Kidney tubule cell (primary cell): ENCODE results near the gene TMEM150B.
A peak's percentile ranks its signal among the peaks of the same experiment; 100 is the strongest.

ENCODE experiments used
- DNase-seq: peaks from one replicate; pipeline ENCODE4 v3.0.0-alpha.2; 2018; ENCODE audit warnings: low spot score

TMEM150B gene, protein sequence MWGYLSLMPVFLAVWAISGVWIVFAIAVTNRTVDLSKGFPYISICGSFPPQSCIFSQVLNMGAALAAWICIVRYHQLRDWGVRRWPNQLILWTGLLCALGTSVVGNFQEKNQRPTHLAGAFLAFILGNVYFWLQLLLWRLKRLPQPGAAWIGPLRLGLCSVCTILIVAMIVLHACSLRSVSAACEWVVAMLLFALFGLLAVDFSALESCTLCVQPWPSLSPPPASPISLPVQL

DNA sequence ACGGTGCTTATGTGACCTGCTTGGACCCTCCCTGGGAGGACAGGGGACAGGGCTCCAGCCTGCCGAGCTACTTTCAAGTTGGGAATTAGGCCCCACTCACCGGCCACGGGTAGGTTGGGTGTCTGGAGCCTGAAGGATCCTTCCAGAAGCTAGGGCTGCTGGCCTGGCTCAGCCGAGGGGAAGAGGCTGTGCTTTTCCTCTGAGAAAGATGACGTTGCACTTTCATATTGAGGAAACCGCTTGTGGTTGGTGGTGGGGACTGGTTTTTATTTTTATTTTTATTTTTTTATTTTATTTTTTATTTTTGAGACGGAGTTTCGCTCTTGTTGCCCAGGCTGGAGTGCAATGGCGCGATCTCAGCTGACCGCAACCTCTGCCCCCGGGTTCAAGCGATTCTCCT lies at the start of gene TMEM150B:
Gene TMEM150B, minus strand, starts transcription at position 170 of the 400 bp plus-strand sequence. CDS start 4,305 bp downstream, outside the sequence.
- no peak for DNase-seq

DNA sequence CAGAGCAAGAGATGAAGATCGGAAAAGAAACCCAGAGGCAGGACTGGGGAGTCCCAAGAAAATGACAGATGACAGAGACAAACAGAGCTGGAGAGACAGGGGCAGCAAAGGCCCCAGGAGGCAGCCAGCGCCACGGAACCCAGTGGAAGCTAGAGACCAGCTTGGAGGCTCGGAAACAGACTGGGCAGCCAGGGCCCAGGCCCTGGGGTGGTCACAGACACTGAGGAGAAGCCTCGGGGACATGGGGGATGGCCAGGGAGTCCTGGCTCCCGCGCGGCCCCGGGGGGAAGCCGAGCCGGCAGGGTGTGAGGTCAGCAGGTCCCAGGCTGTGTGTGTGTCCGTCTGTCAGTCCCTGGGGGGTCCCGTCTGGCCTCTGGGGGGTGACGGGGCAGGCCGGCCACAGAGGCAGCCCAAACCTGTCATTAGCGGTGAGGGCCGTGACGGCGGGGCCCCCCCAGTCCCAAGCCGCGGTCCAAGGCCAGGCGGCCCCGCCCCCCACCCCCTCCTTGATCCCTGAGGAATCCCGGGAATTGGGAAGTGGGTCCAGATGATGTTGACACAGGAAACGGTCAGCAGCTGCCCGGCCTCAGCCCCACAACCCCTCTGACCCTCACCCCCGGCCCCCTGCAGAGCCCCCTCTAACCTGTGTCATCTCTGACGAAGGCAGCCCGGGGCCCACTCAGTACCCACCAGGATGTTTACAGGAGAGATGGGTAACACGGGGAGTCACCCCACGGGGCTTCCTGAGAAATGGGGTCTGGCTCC lies 49.0 kb upstream of the TMEM150B start:
- peak; percentile 85 for DNase-seq

DNA sequence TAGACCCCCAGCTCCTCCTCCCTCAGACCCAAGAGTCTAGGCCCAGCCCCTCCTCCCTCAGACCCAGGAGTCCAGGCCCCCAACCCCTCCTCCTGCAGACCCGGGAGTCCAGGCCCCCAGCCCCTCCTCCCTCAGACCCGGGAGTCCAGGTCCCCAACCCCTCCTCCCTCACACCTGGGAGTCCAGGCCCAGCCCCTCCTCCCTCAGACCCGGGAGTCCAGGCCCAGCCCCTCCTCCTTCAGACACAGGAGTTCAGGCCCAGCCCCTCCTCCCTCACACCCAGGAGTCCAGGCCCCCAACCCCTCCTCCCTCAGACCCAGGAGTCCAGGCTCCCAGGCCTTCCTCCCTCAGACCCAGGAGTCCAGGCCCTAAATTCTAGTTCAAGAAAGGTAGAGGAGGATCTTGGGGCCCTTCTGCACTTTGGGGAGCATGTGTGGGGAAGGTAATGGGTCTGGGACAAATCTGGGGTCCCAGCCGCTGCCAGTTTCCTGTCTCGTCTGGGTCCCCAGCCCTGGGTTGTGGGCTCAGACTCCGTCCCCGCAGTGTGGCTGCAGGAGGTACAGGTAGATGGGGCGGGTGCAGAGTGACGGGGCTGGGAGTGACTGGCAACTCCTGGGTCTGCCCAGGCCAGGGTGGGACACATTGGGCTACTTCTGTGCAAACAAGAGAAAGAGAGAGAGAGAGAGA lies 48.3 kb upstream of the TMEM150B start:
- DNase-seq = peak; percentile 54

DNA sequence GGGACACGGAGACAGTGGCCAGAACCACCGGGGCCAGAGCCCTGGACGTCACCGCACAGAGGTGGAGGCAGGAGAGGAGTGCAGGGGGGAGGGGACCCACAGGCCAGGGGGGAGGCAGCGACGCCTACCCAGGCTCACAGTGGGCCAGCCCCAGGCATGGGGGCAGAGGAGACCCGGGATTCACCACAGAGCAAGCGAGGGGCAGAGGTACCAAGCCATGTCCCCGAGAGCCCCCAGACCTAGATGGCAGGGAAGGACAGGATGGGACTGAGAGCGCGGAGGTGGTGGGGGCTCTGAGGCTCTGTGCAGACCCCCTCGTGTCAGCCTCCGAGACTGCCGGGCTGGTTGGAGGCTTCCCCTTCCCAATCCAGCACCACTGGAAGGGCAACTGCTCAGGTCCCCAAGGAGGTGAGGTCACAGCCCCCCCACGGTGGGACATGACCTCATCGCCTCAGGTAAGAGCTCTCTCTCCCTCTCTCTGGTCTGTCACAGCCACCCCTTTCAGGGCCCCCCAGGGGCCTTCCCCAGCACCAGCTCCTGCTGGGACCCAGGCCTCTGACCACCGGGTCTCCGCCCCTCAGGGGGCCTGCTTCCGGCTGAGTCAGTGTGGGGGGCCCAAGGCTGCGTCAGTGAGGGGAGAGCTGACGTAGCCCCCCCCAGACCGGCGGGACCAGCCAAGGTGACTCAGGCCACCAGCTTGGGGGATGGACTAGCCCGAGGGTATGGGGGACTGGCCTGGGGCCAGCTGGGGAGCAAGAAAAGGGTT lies 47.4 kb upstream of the TMEM150B start:
- DNase-seq = peak; percentile 89

DNA sequence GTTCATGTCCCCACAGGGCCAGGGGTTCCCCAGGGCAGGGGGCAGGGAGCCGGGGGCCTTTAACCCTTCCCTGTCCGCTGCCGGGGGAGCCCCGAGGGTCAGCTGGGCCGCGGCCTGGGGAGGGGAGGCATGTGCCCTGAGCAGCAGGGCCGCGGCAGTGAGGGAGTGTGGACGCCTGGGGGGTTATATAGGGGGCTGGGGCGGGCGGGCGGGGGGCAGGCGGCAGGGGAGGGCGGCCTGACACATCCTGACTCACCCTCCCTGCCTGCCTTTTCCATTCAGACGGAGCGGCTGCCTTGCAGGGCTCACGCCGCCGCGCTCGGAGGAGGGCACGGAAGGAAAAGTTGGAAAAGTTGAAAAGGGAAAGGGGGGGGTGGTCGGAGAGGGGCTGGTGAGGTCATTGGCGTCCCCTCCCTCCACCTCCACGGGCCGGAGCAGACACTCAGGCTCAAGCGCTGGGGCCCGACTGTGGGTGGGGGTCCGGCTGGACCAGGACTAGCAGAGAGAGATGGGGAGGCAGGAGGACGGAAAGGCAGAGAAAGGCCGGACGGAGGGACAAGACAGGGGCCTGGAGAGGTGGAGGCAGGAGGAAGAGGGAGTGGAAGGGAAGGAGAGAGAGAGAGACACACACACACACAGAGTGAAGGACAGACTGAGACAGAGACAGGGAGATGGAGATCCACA lies 45.3 kb upstream of the TMEM150B start, which contains the start of gene IL11:
Gene IL11, minus strand, starts transcription at position 159 of the 684 bp plus-strand sequence. Its CDS starts 153 bp downstream, at position 6.
- DNase-seq = peak; percentile 87

DNA sequence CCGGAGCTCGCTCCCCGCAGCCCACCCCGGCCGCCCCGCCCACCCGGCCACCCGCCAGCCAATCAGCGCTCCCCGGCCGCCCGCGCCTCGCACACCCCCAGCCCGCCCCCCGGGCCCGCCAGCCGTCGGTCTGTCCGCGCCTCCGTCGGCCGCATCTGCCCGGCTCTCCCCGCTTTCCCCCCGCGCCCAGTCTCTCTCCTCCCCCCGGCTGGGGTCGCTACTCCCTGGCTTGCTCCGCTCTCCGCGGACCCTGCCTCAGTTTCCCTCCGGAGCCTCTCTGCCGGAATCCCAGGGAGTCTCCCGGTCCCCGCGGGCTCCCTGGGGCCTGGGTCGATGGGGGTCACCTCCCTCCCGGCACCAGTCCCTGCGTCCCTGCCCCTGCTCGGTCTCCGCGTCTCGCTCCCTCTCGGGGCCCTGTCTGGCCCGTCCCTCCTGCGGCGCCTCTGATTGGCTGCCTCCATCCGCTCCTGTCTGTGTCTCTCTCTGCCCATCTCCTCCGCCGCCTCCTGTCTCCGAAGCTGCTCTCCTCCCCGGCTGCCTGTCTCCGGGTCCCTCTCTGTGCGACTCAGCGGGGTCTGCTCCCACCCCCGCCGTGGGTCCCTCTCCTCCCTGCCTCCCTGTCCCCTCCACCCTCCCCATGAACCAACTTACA lies 44.6 kb upstream of the TMEM150B start:
- DNase-seq = peak; percentile 74

DNA sequence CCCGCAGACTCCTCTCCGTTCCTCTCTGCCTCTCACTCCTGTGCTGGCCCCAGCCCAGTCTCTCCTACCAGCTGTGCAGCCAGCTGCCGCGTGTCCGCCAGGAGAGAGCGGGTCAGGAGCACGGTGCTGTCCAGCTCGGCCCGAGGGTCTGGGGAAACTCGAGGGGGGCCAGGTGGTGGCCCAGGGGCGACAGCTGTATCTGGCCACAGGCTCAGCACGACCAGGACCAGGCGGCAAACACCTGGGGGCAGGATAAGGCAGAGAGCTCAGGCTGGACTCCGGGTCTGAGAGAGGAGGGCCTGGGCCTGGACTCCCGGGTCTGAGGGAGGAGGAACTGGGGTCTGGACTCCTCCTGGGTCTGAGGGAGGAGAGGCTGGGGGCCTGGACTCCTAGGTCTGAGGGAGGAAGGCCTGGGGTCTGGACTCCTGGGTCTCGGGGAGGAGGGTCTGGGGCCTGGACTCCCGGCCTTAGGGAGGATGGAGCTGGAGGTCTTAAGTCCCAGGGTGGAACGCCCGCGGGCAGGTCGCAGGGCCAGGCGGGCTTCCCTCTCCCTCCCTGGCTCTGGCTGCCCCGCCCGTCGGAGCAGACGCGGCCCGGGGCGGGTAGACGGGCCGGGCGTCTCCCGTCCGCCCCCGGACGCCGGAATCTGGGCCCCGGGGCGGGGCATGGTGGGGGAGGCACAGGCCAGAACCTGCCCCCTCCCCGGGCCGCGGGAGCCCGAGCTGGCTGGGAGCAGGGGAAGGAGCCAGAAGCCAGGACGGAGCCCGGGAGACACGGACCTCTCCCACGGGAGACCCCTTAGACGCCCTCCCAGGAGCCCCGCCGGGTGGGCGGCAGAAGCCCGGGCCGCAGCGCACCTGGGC lies 43.8 kb upstream of the TMEM150B start:
- peak; percentile 63 for DNase-seq

DNA sequence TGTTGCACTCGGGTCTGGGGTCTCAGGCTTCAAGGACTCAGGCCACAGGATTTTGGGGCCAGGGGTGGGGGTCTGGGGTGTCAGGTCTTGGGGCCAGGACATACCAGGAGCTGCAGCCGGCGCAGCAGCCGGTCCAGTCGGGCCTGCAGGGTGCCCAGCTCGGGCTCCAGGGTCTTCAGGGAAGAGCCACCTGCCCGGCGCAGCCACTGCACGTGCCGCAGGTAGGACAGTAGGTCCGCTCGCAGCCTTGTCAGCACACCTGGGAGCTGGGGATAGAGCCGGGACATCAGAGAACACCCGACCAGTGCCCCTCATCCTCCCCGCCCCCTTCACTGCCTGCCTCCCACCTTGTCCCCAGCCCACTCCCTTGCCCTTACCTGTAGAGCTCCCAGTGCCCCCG lies 43.0 kb upstream of the TMEM150B start:
- no peak for DNase-seq

DNA sequence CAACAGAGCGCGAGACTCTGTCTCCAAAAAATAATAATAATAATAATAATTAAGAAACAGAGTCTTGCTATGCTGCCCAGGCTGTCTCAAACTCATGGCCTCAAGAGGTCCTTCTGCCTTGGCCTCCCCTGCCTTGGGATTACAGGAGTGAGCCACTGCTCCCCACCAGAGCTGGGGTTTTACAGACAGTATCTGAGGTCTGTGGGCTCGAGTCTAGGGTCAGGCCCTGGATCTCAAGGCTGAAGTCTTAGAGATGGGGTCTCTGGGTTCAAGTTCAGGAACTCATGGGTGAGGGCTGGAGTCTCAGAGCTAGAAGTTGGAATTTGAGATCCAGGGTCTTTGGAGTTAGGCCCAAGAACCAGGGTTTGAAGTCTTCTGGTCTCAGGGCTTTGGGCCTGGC lies 41.6 kb upstream of the TMEM150B start:
- DNase-seq = no peak

DNA sequence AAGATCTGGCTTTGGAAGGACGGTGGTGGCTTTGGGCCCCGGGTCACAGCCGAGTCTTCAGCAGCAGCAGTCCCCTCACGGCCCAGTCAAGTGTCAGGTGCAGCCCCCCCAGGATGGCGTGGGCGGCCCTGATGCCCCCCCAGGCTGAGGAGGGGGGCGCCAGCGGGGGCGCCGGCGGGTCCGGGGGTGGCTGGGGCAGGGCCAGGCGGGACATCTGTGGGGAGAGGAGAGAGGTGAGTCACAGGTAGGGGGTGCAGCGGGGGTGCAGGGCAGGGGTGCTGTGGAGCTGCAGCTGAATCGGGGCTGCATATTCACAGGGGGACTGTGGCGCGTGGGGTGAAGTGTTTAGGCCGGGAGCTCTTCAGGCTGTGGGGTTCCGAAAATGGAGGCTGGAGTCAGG lies 40.8 kb upstream of the TMEM150B start:
- no peak for DNase-seq

DNA sequence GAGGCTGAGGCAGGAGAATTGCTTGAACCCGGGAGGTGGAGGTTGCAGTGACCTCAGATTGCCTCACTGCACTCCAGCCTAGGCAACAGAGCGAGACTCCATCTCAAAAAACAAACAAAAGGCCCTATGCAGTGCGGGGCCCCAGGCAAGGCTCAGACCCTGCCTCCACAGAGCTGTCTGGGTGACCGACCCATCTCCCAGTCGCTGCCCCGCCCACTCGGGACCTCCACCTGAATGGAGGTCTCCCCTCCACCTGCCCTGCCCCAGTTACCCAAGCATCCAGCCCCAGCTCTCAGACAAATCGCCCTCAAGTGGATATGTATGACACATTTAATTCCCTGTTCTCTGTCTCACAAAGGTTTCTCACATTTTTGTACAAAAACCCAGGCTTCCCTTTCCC lies 40.1 kb upstream of the TMEM150B start:
- no peak for DNase-seq

DNA sequence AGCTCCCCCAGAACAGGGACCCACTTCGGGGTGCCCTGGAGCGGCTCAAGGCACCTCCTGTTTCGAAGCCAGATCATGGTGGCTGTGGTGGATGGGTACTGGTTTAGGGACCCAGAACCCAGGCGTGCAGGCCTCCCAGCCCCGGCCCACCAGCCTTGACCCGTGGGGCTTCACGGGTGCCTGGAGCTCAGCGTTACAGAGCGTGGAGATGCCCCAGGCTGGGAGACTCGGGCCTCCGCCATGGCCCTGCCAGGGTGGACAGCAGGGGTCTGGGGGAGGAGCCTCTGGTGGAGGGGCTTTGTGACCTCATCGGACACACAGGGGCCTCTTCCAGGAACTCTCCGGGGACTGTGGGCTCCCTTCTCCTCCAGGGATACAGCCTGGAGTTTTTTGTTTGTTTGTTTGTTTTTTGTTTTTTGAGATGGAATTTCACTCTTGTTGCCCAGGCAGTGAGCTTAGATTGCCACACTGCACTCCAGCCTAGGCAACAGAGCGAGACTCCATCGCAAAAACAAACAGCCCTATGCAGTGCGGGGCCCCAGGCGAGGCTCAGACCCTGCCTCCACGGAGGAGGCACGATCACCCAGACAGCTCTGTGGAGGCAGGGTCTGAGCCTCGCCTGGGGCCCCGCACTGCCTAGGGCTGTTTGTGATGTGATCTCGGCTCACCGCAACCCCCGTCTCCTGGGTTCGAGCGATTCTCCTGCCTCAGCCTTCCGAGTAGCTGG lies 38.0 kb upstream of the TMEM150B start, which contains the start of gene GARIN5B:
Gene GARIN5B, minus strand, starts transcription at position 271 of the 727 bp plus-strand sequence. Its CDS starts 194 bp downstream, at position 77.
- DNase-seq = peak; percentile 28

DNA sequence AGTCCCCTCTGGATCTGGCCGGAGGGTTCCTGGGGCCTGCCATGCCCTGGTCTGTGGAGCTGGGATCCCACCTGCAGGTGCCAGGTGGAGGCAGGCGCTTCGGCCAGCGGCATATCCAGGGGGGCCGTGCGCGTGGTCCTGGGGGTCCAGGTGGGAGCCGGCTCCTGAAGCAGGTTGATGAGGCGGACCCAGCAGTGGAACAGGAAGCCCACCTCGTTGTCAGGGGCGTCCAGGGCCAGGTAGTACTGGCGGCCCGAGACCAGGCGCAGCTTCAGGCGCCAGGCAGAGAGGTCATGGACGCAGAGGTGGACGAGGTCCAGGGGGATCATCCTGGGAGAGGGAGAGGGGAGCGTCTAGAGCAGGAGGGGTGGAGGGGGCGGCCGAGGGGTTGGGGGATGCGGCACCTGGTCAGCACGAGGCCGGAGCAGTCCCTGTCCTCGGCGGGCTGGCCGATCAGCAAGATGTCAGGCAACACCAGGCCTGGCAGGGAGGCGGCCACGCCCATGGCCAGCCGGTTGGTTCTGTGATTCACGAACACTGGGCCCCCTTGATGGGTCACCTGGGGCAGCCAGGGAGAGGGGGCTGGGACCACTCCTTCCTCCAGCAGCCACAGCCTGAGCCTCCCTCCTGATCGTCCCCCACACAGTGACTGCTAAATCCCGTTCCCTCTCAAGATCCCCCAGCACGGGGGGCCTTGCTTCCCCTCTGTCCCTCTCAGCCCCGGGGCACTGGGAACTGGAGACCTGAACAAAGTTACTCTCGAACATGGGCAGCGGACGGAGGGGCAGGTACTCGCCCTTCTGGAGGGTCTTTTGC lies 37.2 kb upstream of the TMEM150B start:
- DNase-seq = no peak

DNA sequence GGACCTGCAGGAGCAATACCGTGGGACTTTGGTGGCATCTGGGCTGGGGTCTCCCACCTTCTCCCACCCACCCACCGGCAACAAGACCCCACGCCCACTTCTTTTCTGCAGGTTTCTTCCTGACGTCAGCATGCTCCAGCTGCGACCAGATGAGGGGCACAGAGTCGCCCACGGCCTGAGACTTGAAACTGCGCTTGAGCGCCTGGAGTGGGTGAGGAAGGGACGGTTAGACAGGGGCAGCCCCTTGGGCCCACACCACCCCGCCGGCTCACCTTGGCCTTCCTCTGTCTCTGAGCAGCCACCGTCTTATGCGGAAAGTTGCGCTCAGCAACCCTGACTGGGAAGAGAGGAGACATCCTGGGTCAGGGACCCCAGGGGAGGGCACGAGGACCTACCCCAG lies 35.8 kb upstream of the TMEM150B start:
- no peak for DNase-seq

DNA sequence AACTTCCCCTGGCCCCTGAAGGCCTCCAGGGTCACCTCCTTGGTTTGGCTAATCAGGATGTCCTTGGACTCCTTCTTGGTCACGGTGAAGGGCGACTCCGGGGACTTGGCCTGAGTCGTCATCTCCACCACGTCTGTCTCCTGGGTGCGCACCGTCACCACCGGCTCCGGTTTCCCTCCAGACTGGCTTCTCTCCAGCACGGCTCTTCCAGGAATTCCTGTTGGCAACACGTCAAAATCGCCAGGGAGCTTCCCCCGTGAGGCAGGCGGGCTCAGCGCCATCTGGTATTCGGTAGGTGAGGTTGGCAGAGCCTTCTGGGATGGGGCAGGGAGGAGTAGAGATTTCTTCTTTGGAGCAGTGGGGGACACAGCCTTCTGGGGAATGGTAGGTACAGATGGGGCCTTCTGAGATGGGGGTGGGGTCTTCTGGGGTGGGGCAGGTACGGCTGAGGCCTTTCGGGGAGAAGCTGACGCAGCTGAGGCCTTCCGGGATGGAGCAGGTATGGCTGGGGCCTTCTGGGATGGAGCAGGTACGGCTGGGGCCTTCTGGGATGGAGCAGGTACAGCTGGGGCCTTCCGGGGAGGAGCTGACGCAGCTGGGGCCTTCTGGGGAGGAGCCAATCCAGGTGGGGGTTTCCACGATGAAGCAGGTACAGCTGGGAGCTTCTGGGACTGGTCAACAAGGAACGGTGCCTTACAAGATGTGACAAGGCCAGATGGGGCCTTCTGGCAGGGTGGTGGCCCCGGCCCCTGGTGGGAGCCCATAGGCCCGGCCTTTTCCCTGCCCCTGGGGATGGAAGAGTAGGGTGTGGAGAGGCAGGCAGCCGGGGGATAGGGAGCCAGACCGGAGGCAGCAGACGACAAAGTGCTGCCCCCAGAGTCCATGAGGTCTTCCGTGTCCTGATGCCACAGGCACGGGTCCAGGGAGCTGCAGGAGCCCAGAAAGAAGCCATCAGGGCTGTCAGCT lies 34.1 kb upstream of the TMEM150B start:
- DNase-seq = peak; percentile 34

DNA sequence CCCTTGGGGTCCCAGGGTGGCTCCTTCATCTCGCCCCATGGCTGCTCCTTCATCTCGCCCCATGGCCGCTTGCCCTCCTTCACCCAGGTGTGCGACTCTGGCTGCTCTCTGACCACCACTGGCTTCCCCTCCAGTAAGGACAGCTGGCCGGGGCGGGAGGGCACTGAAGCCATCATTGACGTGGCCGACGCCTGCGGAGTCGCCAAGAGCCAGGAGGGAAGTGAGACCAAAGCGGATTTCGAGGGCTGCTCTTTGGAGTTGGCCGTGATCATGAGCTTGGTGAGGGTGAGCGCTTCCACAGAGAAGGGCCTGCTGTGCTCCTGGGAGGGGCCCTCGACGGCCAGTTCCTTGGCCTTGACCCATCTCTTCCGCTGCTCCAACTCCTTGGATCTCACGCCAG lies 33.4 kb upstream of the TMEM150B start:
- no peak for DNase-seq

DNA sequence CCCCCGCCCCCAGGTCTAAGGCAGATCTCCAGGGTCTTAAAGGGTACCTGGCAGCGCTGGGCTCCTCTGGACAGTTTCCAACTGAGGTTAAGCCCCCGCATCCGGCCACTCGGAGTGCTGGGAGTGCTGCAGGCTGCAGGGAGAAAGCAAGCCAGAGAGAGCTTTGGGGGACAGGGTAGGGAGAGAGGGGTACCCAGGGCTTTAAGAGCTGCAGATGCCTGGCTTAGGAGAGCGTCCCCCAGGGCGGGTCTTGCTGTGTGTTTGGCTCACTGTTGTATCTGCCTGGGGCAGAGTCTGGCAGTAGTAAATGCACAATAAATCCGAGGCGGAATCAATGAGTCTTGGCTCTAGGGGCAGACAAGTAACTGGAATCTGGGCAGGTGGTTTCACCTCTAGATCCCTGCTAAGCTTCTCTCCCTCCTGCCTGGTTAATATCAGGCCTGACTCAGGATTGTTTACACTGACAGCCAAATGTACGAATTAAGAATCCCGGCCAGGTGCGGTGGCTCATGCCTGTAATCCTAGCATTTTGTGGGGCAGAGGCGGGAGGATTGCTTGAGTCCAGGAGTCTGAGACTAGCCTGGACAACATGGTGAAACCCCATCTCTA lies 30.2 kb upstream of the TMEM150B start:
- no peak for DNase-seq
